T-cell (primary cell): ENCODE results near the gene TTLL11. TPM values are rescaled to one million over a fixed set of nuclear protein-coding genes. Genes with fewer than 3 reads are reported as not detected.

Experiments
- ATAC-seq, 4 experiments: fragments of 200-7000 bp in 3 of 4; fragments of 150-1000 bp in 1 of 4; cut with Tn5 transposase; replicated peaks in 1 of 4; 1 replicate in 3 of 4; 2 replicates in 1 of 4; pipeline ENCODE4 v1.10.0; 2021; ENCODE audit warnings: moderate library complexity in 3 of 4, mild to moderate bottlenecking in 2 of 4, moderate number of reproducible peaks in 1 of 4
- CTCF ChIA-PET, 2 donors: fragments of 300-600 bp; sonication (Branson Sonifier 250); formaldehyde crosslinking; loops; one replicate each; lab custom pipeline; 2022; ENCODE audit warnings: antibody characterized with exemption in 2 of 2; lab: Charles Lee
- POLR2A ChIA-PET, 2 donors: fragments of 300-600 bp; sonication (Branson Sonifier 250); formaldehyde crosslinking; loops; one replicate each; lab custom pipeline; 2022; ENCODE audit warnings: antibody characterized with exemption in 2 of 2; lab: Charles Lee
- DNase-seq, 35 experiments: peaks; one replicate each; pipeline versions ENCODE4 v3.0.0 to v3.0.0-alpha.2; 2013 to 2023
- H3K27ac ChIP-seq: one replicate; pipeline ENCODE4 v1.5.1; 2013; ENCODE audit warnings: low read length
- H3K27me3 ChIP-seq, 2 experiments: replicated peaks in 1 of 2; 1 replicate in 1 of 2; 2 replicates in 1 of 2; pipeline versions ENCODE4 v1.6.1 to v1.7.0; 2013; ENCODE audit warnings: low read length in 1 of 2, mixed read lengths in 1 of 2; ENCODE audit not compliant: control insufficient read depth in 2 of 2, insufficient read depth in 2 of 2; ENCODE audit errors: extremely low read depth in 1 of 2
- H3K36me3 ChIP-seq, 2 donors: 1 replicate in 1 of 2; 2 replicates in 1 of 2; pipeline versions ENCODE4 v1.6.1 to v1.7.0; 2013; ENCODE audit warnings: low read length in 1 of 2; ENCODE audit not compliant: control insufficient read depth in 2 of 2, insufficient read depth in 1 of 2; ENCODE audit errors: extremely low read depth in 1 of 2
- H3K4me1 ChIP-seq, 2 experiments: 1 replicate in 1 of 2; 2 replicates in 1 of 2; pipeline versions ENCODE4 v1.6.1 to v1.7.0; 2013; ENCODE audit warnings: low read length in 2 of 2, mixed read lengths in 1 of 2; ENCODE audit not compliant: insufficient read depth in 2 of 2, control insufficient read depth in 1 of 2; ENCODE audit errors: extremely low read depth in 1 of 2
- H3K4me3 ChIP-seq, 2 donors: 1 replicate in 1 of 2; 2 replicates in 1 of 2; pipeline versions ENCODE4 v1.5.1 to v1.7.0; 2013; ENCODE audit warnings: mild to moderate bottlenecking in 2 of 2, low read length in 1 of 2, moderate library complexity in 1 of 2; ENCODE audit not compliant: control insufficient read depth in 1 of 2; ENCODE audit errors: extremely low read depth in 1 of 2
- H3K9me3 ChIP-seq: 2 replicates; pipeline ENCODE4 v1.7.0; 2013
- H3K27ac Mint-ChIP-seq, 2 donors: one replicate each; pipeline ENCODE4 v1.8.0; 2020 to 2021; ENCODE audit warnings: mild to moderate bottlenecking in 2 of 2, mixed read lengths in 2 of 2
- H3K27me3 Mint-ChIP-seq, 2 donors: one replicate each; pipeline ENCODE4 v1.8.0; 2021 to 2022; ENCODE audit warnings: mixed read lengths in 2 of 2
- H3K36me3 Mint-ChIP-seq: one replicate; pipeline ENCODE4 v1.8.0; 2021; ENCODE audit warnings: mixed read lengths
- H3K4me1 Mint-ChIP-seq, 3 donors: one replicate each; pipeline ENCODE4 v1.8.0; 2020 to 2022; ENCODE audit warnings: mixed read lengths in 3 of 3, mild to moderate bottlenecking in 1 of 3
- H3K4me3 Mint-ChIP-seq, 3 donors: one replicate each; pipeline ENCODE4 v1.8.0; 2020 to 2022; ENCODE audit warnings: mild to moderate bottlenecking in 3 of 3, mixed read lengths in 3 of 3, moderate library complexity in 3 of 3
- H3K9me3 Mint-ChIP-seq, 3 donors: one replicate each; pipeline ENCODE4 v1.8.0; 2020 to 2022; ENCODE audit warnings: mixed read lengths in 3 of 3
- WGBS: methylation state at CpG from one replicate; pipeline ENCODE4 v1.1.5; 2013; ENCODE audit warnings: missing lambda C conversion rate; ENCODE audit not compliant: insufficient coverage; 5-methylcytosine and 5-hydroxymethylcytosine counted together
- total RNA-seq, 35 experiments: library from RNA in 6 of 35; stranded (reverse) in 6 of 35; fragments of 120-200 nt in 1 of 35; gene quantifications; one replicate each; pipeline versions ENCODE4 v1.2.1 to v1.2.4 and lab custom pipeline; 2013 to 2026

The TTLL11 gene
- total RNA-seq (1 to 10 TPM; 3.4 to 4.8 (median 4.6) TPM), total RNA-seq (lab: John Stamatoyannopoulos, UW) (1.9 to 6.2 (median 3.2) reads per million in 29 experiments)
- 4.4 TPM for total RNA-seq (2013)

- H3K27ac Mint-ChIP-seq, result peak within 1 kb of the TSS in 1 of 2 donors; percentile 36
- H3K9me3 Mint-ChIP-seq, result no peaks in the 10 kb centered on the region
- no peaks in the 10 kb centered on the region for H3K36me3 ChIP-seq
- DNase-seq (peak; percentile 92 to 98 (median 96)), ATAC-seq (peak; percentile 93 to 97 (median 95))
- H3K4me3 Mint-ChIP-seq, result peak within 1 kb of the TSS; percentile 83 to 91 (median 89)
- no peak within 1 kb of the TSS for H3K27ac ChIP-seq
- H3K4me3 ChIP-seq, result peak within 1 kb of the TSS; percentile 60 to 77
- H3K27me3 ChIP-seq, result peaks cover 2 to 5% of the 10 kb centered on the region in 2 experiments
- CTCF ChIA-PET, result interaction anchor here (0.6 to 1.1 kb wide), 5 partner anchors 32 to 1514 kb away, joined by 3 to 7 read pairs (median 3); no protein-coding TSS in a partner anchor
- POLR2A ChIA-PET, result interaction anchor here in 1 of 2 donors (0.6 kb wide), 1 partner anchor 898 kb away, joined by 4 read pairs; no protein-coding TSS in a partner anchor
- H3K27me3 Mint-ChIP-seq, result peaks cover 3 to 7% of the 10 kb centered on the region in 2 donors
- under 1% methylated on average over 96 of the region's 98 CpGs for WGBS
- peaks cover 40 to 45% (median 40%) of the 10 kb centered on the region in 3 donors for H3K4me1 Mint-ChIP-seq
- H3K4me1 ChIP-seq, result peaks cover 17 to 35% of the 10 kb centered on the region in 2 experiments
- H3K36me3 Mint-ChIP-seq, result peaks cover 11% of the 10 kb centered on the region
- no peaks in the 10 kb centered on the region for H3K9me3 ChIP-seq
Observed at GRCh38 chr9:122092611-122093506, at the start of gene TTLL11. TSS of gene TTLL11 (minus strand) at chr9:122093308. CDS start at chr9:122093148, 160 bp downstream.

GRCh38 chr9:122141671-122142070, 48.6 kb upstream of the TTLL11 start:
- peaks cover 42% of the 10 kb centered on the region for H3K36me3 Mint-ChIP-seq
- WGBS, result 100% methylated on average over 5 of the region's 5 CpGs

GRCh38 chr9:122140368-122141193, 47.5 kb upstream of the TTLL11 start:
- Histone ChIP-seq H3K4me1 (no peaks in the 10 kb centered on the region), H3K27ac (no peak overlapping the region), H3K27me3 (no peaks in the 10 kb centered on the region), H3K36me3 (peaks cover 6 to 34% of the 10 kb centered on the region in 2 donors), H3K9me3 (no peaks in the 10 kb centered on the region), H3K4me3 (no peak overlapping the region)
- H3K9me3 Mint-ChIP-seq, result no peaks in the 10 kb centered on the region
- H3K36me3 Mint-ChIP-seq, result peaks cover 36% of the 10 kb centered on the region
- no peak overlapping the region for H3K4me3 Mint-ChIP-seq
- H3K27me3 Mint-ChIP-seq, result no peaks in the 10 kb centered on the region
- ChIA-PET CTCF (no interaction called here), POLR2A (no interaction called here)
- no peak overlapping the region for H3K27ac Mint-ChIP-seq
- ATAC-seq (no peak), DNase-seq (no peak)
- WGBS, result 92% methylated on average over 3 of the region's 8 CpGs
- no peaks in the 10 kb centered on the region for H3K4me1 Mint-ChIP-seq

More at GRCh38 chr9:122141671-122142070, 48.6 kb upstream of the TTLL11 start:
- Mint-ChIP-seq H3K9me3 (no peaks in the 10 kb centered on the region), H3K4me3 (no peak overlapping the region), H3K27me3 (no peaks in the 10 kb centered on the region), H3K4me1 (no peaks in the 10 kb centered on the region), H3K27ac (no peak overlapping the region)
- ChIA-PET POLR2A (no interaction called here), CTCF (no interaction called here)
- DNase-seq (no peak), ATAC-seq (no peak)
- Histone ChIP-seq H3K4me1 (no peaks in the 10 kb centered on the region), H3K27ac (no peak overlapping the region), H3K4me3 (no peak overlapping the region), H3K9me3 (no peaks in the 10 kb centered on the region), H3K36me3 (peaks cover 6 to 40% of the 10 kb centered on the region in 2 donors), H3K27me3 (no peaks in the 10 kb centered on the region)

- DNase-seq, result no peak
- Mint-ChIP-seq H3K4me1 (no peaks in the 10 kb centered on the region), H3K4me3 (no peak overlapping the region), H3K9me3 (no peaks in the 10 kb centered on the region), H3K27me3 (no peaks in the 10 kb centered on the region), H3K36me3 (peaks cover 21% of the 10 kb centered on the region), H3K27ac (no peak overlapping the region)
- Histone ChIP-seq H3K27ac (no peak overlapping the region), H3K4me1 (no peaks in the 10 kb centered on the region), H3K36me3 (peaks cover 4 to 19% of the 10 kb centered on the region in 2 donors), H3K27me3 (no peaks in the 10 kb centered on the region), H3K9me3 (no peaks in the 10 kb centered on the region), H3K4me3 (no peak overlapping the region)
- 100% methylated on average over 6 of the region's 10 CpGs for WGBS
- ATAC-seq, result no peak
- ChIA-PET CTCF (interaction anchor here in 1 of 2 donors (0.6 kb wide), 1 partner anchor 1211 kb away, joined by 5 read pairs; no protein-coding TSS in a partner anchor), POLR2A (no interaction called here)
Observed at GRCh38 chr9:122138560-122139268, 45.6 kb upstream of the TTLL11 start.

GRCh38 chr9:122135529-122135859, 42.4 kb upstream of the TTLL11 start:
- Mint-ChIP-seq H3K4me1 (peaks cover 0 to 2% (median 0%) of the 10 kb centered on the region in 3 donors), H3K36me3 (no peaks in the 10 kb centered on the region), H3K27me3 (peaks cover 0 to 8% of the 10 kb centered on the region in 2 donors), H3K9me3 (no peaks in the 10 kb centered on the region), H3K4me3 (no peak overlapping the region), H3K27ac (no peak overlapping the region)
- H3K4me1 ChIP-seq, result no peaks in the 10 kb centered on the region
- H3K27ac ChIP-seq, result no peak overlapping the region
- ChIA-PET CTCF (interaction anchor here in 1 of 2 donors (0.8 kb wide), 1 partner anchor 8 kb away, joined by 6 read pairs; no protein-coding TSS in a partner anchor), POLR2A (no interaction called here)
- peaks cover 0 to 13% of the 10 kb centered on the region in 2 experiments for H3K27me3 ChIP-seq
- WGBS, result 91% methylated on average over 4 of the region's 7 CpGs
- no peaks in the 10 kb centered on the region for H3K9me3 ChIP-seq
- H3K36me3 ChIP-seq, result no peaks in the 10 kb centered on the region
- no peak overlapping the region for H3K4me3 ChIP-seq
- DNase-seq, result no peak
- ATAC-seq, result no peak
